GM18499 (cell line): Measurements from ENCODE around the gene IER5.
"Not testable (repeated sequence)": the region's sequence is repeated elsewhere in the genome, so short reads cannot be mapped to it uniquely, and the experiment has no call there.

ENCODE experiments used
- ATAC-seq: cut with Tn5 transposase; IDR thresholded peaks from one replicate; pipeline ENCODE4 v1.9.1; 2021; ENCODE audit warnings: moderate number of reproducible peaks; ENCODE audit not compliant: insufficient read depth, unreplicated experiment

IER5 gene

GRCh38 chr1:181112071-181112929 is 23.8 kb downstream of the IER5 start:
- no peak for ATAC-seq

- ATAC-seq = no peak
These were observed 24.6 kb downstream of the IER5 start for GRCh38 chr1:181113059-181113641.

GRCh38 chr1:181114574-181115367 is 26.3 kb downstream of the IER5 start:
- ATAC-seq = no peak

- no peak for ATAC-seq
These were observed 26.8 kb downstream of the IER5 start for GRCh38 chr1:181115368-181115684.

GRCh38 chr1:181115971-181116370 is 27.5 kb downstream of the IER5 start:
- ATAC-seq = not testable (repeated sequence)

- no peak for ATAC-seq
These were observed 28.4 kb downstream of the IER5 start for GRCh38 chr1:181116819-181117390.

- no peak for ATAC-seq
These were observed 29.3 kb downstream of the IER5 start for GRCh38 chr1:181117648-181118449.

GRCh38 chr1:181119093-181119989 is 30.8 kb downstream of the IER5 start:
- ATAC-seq = no peak

GRCh38 chr1:181120924-181121323 is 32.4 kb downstream of the IER5 start:
- ATAC-seq = no peak

- no peak for ATAC-seq
These were observed 33.0 kb downstream of the IER5 start for GRCh38 chr1:181121498-181121897.

GRCh38 chr1:181122222-181122621 is 33.7 kb downstream of the IER5 start:
- no peak for ATAC-seq

- ATAC-seq = no peak
These were observed 34.7 kb downstream of the IER5 start for GRCh38 chr1:181123173-181123572.

GRCh38 chr1:181124291-181124751 is 35.8 kb downstream of the IER5 start:
- no peak for ATAC-seq

GRCh38 chr1:181126289-181126688 is 37.8 kb downstream of the IER5 start:
- no peak for ATAC-seq

- no peak for ATAC-seq
These were observed 38.5 kb downstream of the IER5 start for GRCh38 chr1:181126871-181127587.

- no peak for ATAC-seq
These were observed 39.5 kb downstream of the IER5 start for GRCh38 chr1:181127898-181128453.

- peak; percentile 36 for ATAC-seq
These were observed 40.3 kb downstream of the IER5 start for GRCh38 chr1:181128592-181129497.
